GM13976 (cell line): ENCODE measurements around the gene CD82.

Source experiments
- DNase-seq: peaks from one replicate; pipeline ENCODE4 v3.0.0; 2012; ENCODE audit warnings: low spot score
- CTCF ChIP-seq: IDR thresholded peaks from 2 replicates; pipeline ENCODE4 v1.5.1; 2012; ENCODE audit warnings: borderline replicate concordance, mild to moderate bottlenecking; ENCODE audit not compliant: insufficient read depth; ENCODE audit errors: extremely low read depth, missing control alignments, control extremely low read depth
- in situ Hi-C: fragments of 300-500 bp; cut with MboI; formaldehyde crosslinking; loops from one replicate; pipeline ENCODE4 v1.12.0; 2022; ENCODE audit warnings: low sequenced_read_pairs, mixed read lengths, inconsistent platforms; ENCODE audit not compliant: unreplicated experiment

The CD82 gene

GRCh38 chr11:44613153-44613552, 47.7 kb downstream of the CD82 start:
- in situ Hi-C loops, result no loop called here
- no peak for TF ChIP-seq CTCF
- no peak for DNase-seq

GRCh38 chr11:44614281-44614775, 48.9 kb downstream of the CD82 start:
- DNase-seq, result no peak
- in situ Hi-C loops, result no loop called here
- TF ChIP-seq CTCF, result no peak

GRCh38 chr11:44615041-44615755, 49.7 kb downstream of the CD82 start:
- no peak for TF ChIP-seq CTCF
- DNase-seq, result no peak
- in situ Hi-C loops, result no loop called here

- in situ Hi-C loops, result no loop called here
- TF ChIP-seq CTCF, result no peak
- DNase-seq, result no peak
Observed at GRCh38 chr11:44615913-44616791, 50.7 kb downstream of the CD82 start.

- no peak for TF ChIP-seq CTCF
Observed at GRCh38 chr11:44617671-44618461, 52.4 kb downstream of the CD82 start.

GRCh38 chr11:44618561-44619425, 53.3 kb downstream of the CD82 start:
- TF ChIP-seq CTCF, result no peak
- in situ Hi-C loops, result no loop called here
- no peak for DNase-seq

More at GRCh38 chr11:44617671-44618461, 52.4 kb downstream of the CD82 start:
- no peak for DNase-seq
- in situ Hi-C loops, result no loop called here
